Osteocyte (in vitro differentiated cells): ENCODE results near the gene KISS1. TPM values are rescaled to one million over a fixed set of nuclear protein-coding genes. Genes with fewer than 3 reads are reported as not detected.

Experiments
- DNase-seq: peaks from one replicate; pipeline ENCODE4 v3.0.0; 2021; ENCODE audit warnings: mixed read lengths; ENCODE audit not compliant: unreplicated experiment; ENCODE audit errors: extremely low spot score
- H3K27ac Mint-ChIP-seq: one replicate; pipeline ENCODE4 v1.8.0; 2021; ENCODE audit warnings: mild to moderate bottlenecking, mixed read lengths; ENCODE audit not compliant: unreplicated experiment
- H3K27me3 Mint-ChIP-seq: one replicate; pipeline ENCODE4 v1.8.0; 2021; ENCODE audit warnings: mixed read lengths; ENCODE audit not compliant: unreplicated experiment
- H3K36me3 Mint-ChIP-seq: one replicate; pipeline ENCODE4 v1.8.0; 2021; ENCODE audit warnings: mixed read lengths; ENCODE audit not compliant: unreplicated experiment
- H3K4me1 Mint-ChIP-seq: one replicate; pipeline ENCODE4 v1.8.0; 2021; ENCODE audit warnings: mixed read lengths; ENCODE audit not compliant: unreplicated experiment
- H3K4me3 Mint-ChIP-seq: one replicate; pipeline ENCODE4 v1.8.0; 2021; ENCODE audit warnings: mild to moderate bottlenecking, moderate library complexity, mixed read lengths; ENCODE audit not compliant: unreplicated experiment
- H3K9me3 Mint-ChIP-seq: one replicate; pipeline ENCODE4 v1.8.0; 2021; ENCODE audit warnings: mixed read lengths; ENCODE audit not compliant: unreplicated experiment
- CTCF ChIP-seq: fragments of 200-600 bp; sonication (generic); IDR thresholded peaks from 2 replicates; pipeline ENCODE4 v1.5.0; 2021; ENCODE audit warnings: antibody characterized with exemption, mild to moderate bottlenecking, moderate library complexity
- total RNA-seq: library from RNA; stranded (reverse); gene quantifications from 2 replicates; pipeline ENCODE4 v1.2.1, GENCODE V29; 2021

The KISS1 gene
- total RNA-seq, 1 donor from 2014 or later: not detected

GRCh38 chr1:204190212-204191211 lies 5.8 kb downstream of the KISS1 start:
- Mint-ChIP-seq H3K9me3 (no peaks in the 10 kb centered on the region), H3K4me1 (peaks cover 8% of the 10 kb centered on the region), H3K36me3 (no peaks in the 10 kb centered on the region), H3K4me3 (no peak overlapping the region), H3K27ac (no peak overlapping the region), H3K27me3 (peaks cover 65% of the 10 kb centered on the region)
- no peak for DNase-seq
- TF ChIP-seq CTCF: no peak

GRCh38 chr1:204188959-204189639 lies 7.2 kb downstream of the KISS1 start:
- H3K4me1 Mint-ChIP-seq: peaks cover 8% of the 10 kb centered on the region
- H3K27ac Mint-ChIP-seq: no peak overlapping the region
- peaks cover 73% of the 10 kb centered on the region for H3K27me3 Mint-ChIP-seq
- no peak overlapping the region for H3K4me3 Mint-ChIP-seq
- TF ChIP-seq CTCF: no peak
- H3K9me3 Mint-ChIP-seq: no peaks in the 10 kb centered on the region
- H3K36me3 Mint-ChIP-seq: no peaks in the 10 kb centered on the region
- DNase-seq: no peak

GRCh38 chr1:204186597-204186996 lies 9.7 kb downstream of the KISS1 start:
- H3K36me3 Mint-ChIP-seq: no peaks in the 10 kb centered on the region
- H3K27ac Mint-ChIP-seq: no peak overlapping the region
- DNase-seq: no peak
- H3K4me3 Mint-ChIP-seq: no peak overlapping the region
- peaks cover 63% of the 10 kb centered on the region for H3K27me3 Mint-ChIP-seq
- H3K9me3 Mint-ChIP-seq: no peaks in the 10 kb centered on the region
- H3K4me1 Mint-ChIP-seq: peaks cover 8% of the 10 kb centered on the region
- TF ChIP-seq CTCF: no peak

- Mint-ChIP-seq H3K9me3 (no peaks in the 10 kb centered on the region), H3K27ac (no peak overlapping the region), H3K4me3 (no peak overlapping the region), H3K27me3 (peaks cover 47% of the 10 kb centered on the region), H3K4me1 (no peaks in the 10 kb centered on the region), H3K36me3 (no peaks in the 10 kb centered on the region)
- no peak for DNase-seq
- TF ChIP-seq CTCF: no peak
Observed at GRCh38 chr1:204181116-204181515, 15.2 kb downstream of the KISS1 start.

- DNase-seq: no peak
- Mint-ChIP-seq H3K27ac (no peak overlapping the region), H3K4me3 (no peak overlapping the region), H3K27me3 (peaks cover 39% of the 10 kb centered on the region), H3K4me1 (no peaks in the 10 kb centered on the region), H3K9me3 (no peaks in the 10 kb centered on the region), H3K36me3 (no peaks in the 10 kb centered on the region)
- TF ChIP-seq CTCF: no peak
Observed at GRCh38 chr1:204180133-204180532, 16.2 kb downstream of the KISS1 start.
